Endodermal cell (in vitro differentiated cells): Measurements from ENCODE around the gene HMGCL. TPM values are rescaled to one million over a fixed set of nuclear protein-coding genes. Genes with fewer than 3 reads are reported as not detected.
"Not testable (repeated sequence)": the region's sequence is repeated elsewhere in the genome, so short reads cannot be mapped to it uniquely, and the experiment has no call there.

Experiments used
- DNase-seq: peaks from one replicate; pipeline ENCODE4 v3.0.0-alpha.2; 2017
- H3K27ac ChIP-seq: 2 replicates; pipeline ENCODE4 v1.5.1; 2013; ENCODE audit warnings: mild to moderate bottlenecking, low read depth, low read length, moderate library complexity
- H3K27me3 ChIP-seq: 2 replicates; pipeline ENCODE4 v1.6.1; 2013; ENCODE audit warnings: mild to moderate bottlenecking, low read length, moderate library complexity; ENCODE audit not compliant: insufficient read depth, control insufficient read depth, poor library complexity, severe bottlenecking
- H3K36me3 ChIP-seq: 2 replicates; pipeline ENCODE4 v1.7.0; 2013; ENCODE audit warnings: mild to moderate bottlenecking, low read length, moderate library complexity; ENCODE audit not compliant: control insufficient read depth, insufficient read depth
- H3K4me1 ChIP-seq: one replicate; pipeline ENCODE4 v1.7.0; 2013; ENCODE audit warnings: low read length; ENCODE audit not compliant: control insufficient read depth, insufficient read depth
- H3K4me3 ChIP-seq: 2 replicates; pipeline ENCODE4 v1.5.1; 2013; ENCODE audit warnings: mild to moderate bottlenecking, low read length, moderate library complexity
- H3K9ac ChIP-seq: 2 replicates; pipeline ENCODE4 v1.6.1; 2013; ENCODE audit warnings: mild to moderate bottlenecking, low read length, moderate library complexity; ENCODE audit not compliant: poor library complexity, severe bottlenecking; ENCODE audit errors: extremely low read depth
- H3K9me3 ChIP-seq: 2 replicates; pipeline ENCODE4 v1.6.1; 2013; ENCODE audit warnings: mild to moderate bottlenecking, low read length, moderate library complexity; ENCODE audit not compliant: control insufficient read depth
- H3K27ac Mint-ChIP-seq: 2 replicates; pipeline ENCODE4 v1.8.0; 2020; ENCODE audit warnings: mixed read lengths
- H3K27me3 Mint-ChIP-seq: 2 replicates; pipeline ENCODE4 v1.8.0; 2021; ENCODE audit warnings: mild to moderate bottlenecking, mixed read lengths; ENCODE audit not compliant: insufficient read depth
- H3K36me3 Mint-ChIP-seq: 2 replicates; pipeline ENCODE4 v1.8.0; 2020; ENCODE audit warnings: low read depth, mixed read lengths
- H3K4me1 Mint-ChIP-seq: 2 replicates; pipeline ENCODE4 v1.8.0; 2020; ENCODE audit warnings: mixed read lengths
- H3K4me3 Mint-ChIP-seq: 2 replicates; pipeline ENCODE4 v1.8.0; 2020; ENCODE audit warnings: mild to moderate bottlenecking, moderate library complexity, mixed read lengths
- H3K9me3 Mint-ChIP-seq: 2 replicates; pipeline ENCODE4 v1.8.0; 2020; ENCODE audit warnings: mild to moderate bottlenecking, mixed read lengths
- WGBS, 2 experiments: methylation state at CpG; one replicate each; pipeline versions ENCODE4 v1.1.5 to v1.1.7; 2013; ENCODE audit warnings: missing lambda C conversion rate in 2 of 2, mixed read lengths in 1 of 2; ENCODE audit not compliant: insufficient coverage in 1 of 2, insufficient read length in 1 of 2; 5-methylcytosine and 5-hydroxymethylcytosine counted together
- total RNA-seq, 2 donors: library from RNA; stranded (reverse); fragmentation: NEBNext Ultra II Directional in 1 of 2; extraction: Animal tissue kit (Norgen Biotek cat#: 25700) in 1 of 2; gene quantifications; 2 replicates in 1 of 2; 3 replicates in 1 of 2; pipeline ENCODE4 v1.2.1, GENCODE V29; 2021
- TF ChIP-seq, protein P1 (sequence below): fragments of 200-600 bp; sonication (generic); conservative IDR thresholded peaks from 2 replicates; pipeline ENCODE4 v1.5.0; 2021; ENCODE audit warnings: antibody characterized with exemption, mild to moderate bottlenecking

Gene HMGCL
- total RNA-seq, 2 donors from 2014 or later, result 24.0 to 41.7 TPM

DNA sequence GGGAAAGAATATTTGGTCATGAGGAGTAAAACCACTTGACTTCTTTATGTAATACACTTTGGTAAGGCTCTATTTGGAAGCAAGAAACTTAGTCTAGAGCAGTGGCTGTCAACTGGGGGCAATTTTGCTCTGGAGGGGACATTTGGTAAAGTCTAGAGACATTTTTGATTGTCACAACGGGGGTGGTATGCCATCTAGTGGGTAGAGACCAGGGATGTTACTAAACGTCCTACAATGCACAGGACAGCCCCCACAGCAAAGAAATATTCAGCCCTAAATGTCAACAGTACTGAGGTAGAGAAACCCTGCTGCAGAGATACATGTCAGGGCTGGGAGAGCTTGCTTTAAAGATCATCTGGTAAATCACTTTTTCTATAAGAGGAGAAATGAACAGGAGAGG lies 29.3 kb upstream of the HMGCL start:
- Mint-ChIP-seq H3K27me3 (no peaks in the 10 kb centered on the region), H3K36me3 (peaks cover 23% of the 10 kb centered on the region), H3K9me3 (peaks cover 20% of the 10 kb centered on the region), H3K4me3 (no peak overlapping the region), H3K27ac (no peak overlapping the region), H3K4me1 (peaks cover 11% of the 10 kb centered on the region)
- no peaks in the 10 kb centered on the region for H3K27me3 ChIP-seq
- H3K4me1 ChIP-seq, result no peaks in the 10 kb centered on the region
- no peak overlapping the region for H3K27ac ChIP-seq
- no peak overlapping the region for H3K9ac ChIP-seq
- DNase-seq, result no peak
- H3K4me3 ChIP-seq, result no peak overlapping the region
- TF ChIP-seq, protein P1, sequence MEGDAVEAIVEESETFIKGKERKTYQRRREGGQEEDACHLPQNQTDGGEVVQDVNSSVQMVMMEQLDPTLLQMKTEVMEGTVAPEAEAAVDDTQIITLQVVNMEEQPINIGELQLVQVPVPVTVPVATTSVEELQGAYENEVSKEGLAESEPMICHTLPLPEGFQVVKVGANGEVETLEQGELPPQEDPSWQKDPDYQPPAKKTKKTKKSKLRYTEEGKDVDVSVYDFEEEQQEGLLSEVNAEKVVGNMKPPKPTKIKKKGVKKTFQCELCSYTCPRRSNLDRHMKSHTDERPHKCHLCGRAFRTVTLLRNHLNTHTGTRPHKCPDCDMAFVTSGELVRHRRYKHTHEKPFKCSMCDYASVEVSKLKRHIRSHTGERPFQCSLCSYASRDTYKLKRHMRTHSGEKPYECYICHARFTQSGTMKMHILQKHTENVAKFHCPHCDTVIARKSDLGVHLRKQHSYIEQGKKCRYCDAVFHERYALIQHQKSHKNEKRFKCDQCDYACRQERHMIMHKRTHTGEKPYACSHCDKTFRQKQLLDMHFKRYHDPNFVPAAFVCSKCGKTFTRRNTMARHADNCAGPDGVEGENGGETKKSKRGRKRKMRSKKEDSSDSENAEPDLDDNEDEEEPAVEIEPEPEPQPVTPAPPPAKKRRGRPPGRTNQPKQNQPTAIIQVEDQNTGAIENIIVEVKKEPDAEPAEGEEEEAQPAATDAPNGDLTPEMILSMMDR, result peak; percentile 45
- WGBS, 2 experiments, result 50% methylated on average over 2 of the region's 2 CpGs; no CpG with 5 or more reads in 1 of the 2 experiments
- no peaks in the 10 kb centered on the region for H3K36me3 ChIP-seq
- H3K9me3 ChIP-seq, result no peaks in the 10 kb centered on the region

DNA sequence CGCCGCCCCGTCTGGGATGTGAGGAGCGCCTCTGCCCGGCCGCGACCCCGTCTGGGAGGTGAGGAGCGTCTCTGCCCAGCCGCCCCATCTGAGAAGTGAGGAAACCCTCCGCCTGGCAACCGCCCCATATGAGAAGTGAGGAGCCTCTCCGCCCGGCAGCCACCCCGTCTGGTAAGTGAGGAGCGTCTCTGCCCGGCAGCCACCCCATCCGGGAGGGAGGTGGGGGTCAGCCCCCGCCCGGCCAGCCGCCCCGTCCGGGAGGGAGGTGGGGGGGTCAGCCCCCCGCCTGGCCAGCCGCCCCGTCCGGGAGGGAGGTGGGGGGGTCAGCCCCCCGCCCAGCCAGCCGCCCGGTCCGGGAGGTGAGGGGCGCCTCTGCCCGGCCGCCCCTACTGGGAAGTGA lies 27.9 kb upstream of the HMGCL start:
- 92 to 100% methylated on average over 3 to 15 of the region's 34 CpGs for WGBS, 2 experiments

DNA sequence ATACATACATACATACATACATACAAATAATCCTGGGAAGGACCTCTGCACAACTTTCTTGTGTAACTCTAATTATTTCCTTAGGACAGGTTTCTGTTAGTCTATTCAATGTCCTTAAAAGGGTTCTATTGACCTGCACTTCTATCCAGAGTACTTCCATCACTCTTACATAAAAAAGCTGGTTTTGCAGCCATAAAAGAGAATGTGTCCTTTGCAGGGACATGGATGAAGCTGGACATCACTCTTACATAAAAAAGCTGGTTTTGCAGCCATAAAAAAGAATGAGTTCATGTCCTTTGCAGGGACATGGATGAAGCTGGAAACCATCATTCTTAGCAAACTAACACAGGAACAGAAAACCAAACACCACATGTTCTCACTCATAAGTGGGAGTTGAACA lies 26.2 kb upstream of the HMGCL start:
- not testable (repeated sequence) for H3K4me3 Mint-ChIP-seq, H3K27me3 ChIP-seq, DNase-seq, H3K27ac Mint-ChIP-seq, H3K9ac ChIP-seq, H3K27me3 Mint-ChIP-seq, H3K27ac ChIP-seq, H3K9me3 ChIP-seq, H3K36me3 ChIP-seq, H3K4me3 ChIP-seq, H3K4me1 ChIP-seq
- Mint-ChIP-seq H3K4me1 (peaks cover 11% of the 10 kb centered on the region), H3K36me3 (peaks cover 36% of the 10 kb centered on the region), H3K9me3 (peaks cover 42% of the 10 kb centered on the region)

More for the DNA sequence above, 27.9 kb upstream of the HMGCL start:
- H3K9me3 ChIP-seq, H3K27ac ChIP-seq, DNase-seq, H3K27ac Mint-ChIP-seq, H3K4me1 ChIP-seq, H3K27me3 ChIP-seq, H3K4me3 Mint-ChIP-seq, H3K9ac ChIP-seq, H3K27me3 Mint-ChIP-seq, H3K36me3 ChIP-seq, H3K4me3 ChIP-seq: not testable (repeated sequence)
- peaks cover 11% of the 10 kb centered on the region for H3K4me1 Mint-ChIP-seq
- peaks cover 31% of the 10 kb centered on the region for H3K36me3 Mint-ChIP-seq
- H3K9me3 Mint-ChIP-seq, result peaks cover 28% of the 10 kb centered on the region

DNA sequence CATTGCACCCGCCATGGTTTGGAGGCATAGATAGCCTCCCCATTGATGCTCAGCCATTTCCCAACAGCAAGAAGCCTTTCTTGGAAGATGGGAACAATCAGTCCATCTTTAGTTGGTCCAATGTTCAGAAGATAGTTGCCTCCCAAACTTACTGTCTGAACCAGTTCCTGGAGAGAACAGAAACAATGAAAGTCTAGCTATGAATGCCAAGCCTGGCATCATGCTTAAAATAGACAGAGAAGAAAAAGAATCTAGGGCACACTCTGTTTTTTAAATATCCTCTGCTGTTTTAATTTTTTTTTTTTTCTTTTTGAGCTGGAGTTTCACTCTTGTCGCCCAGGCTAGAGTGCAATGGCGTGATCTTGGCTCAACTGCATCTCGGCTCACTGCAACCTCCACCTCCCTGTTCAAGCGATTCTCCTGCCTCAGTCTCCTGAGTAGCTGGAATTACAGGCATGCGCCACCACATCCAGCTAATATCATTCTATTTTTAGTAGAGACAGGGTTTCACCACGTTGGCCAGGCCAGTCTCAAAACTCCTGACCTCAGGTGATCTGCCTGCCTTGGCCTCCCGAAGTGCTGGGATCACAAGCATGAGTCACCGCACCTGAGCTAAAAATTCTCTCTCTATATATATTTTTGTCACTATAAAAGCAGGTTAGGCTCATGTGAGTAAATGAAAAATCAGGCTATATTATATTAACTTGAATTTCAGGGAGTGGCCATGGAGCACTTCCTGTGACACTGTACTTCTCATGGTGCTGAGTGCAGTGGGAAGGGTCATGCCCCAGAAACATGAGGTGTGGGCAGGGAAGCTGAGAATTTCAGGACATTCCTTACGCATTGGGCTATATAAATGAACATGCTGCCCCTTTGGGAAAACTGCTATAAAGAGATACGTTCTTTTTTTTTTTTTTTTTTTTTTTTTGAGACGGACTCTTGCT lies 23.7 kb upstream of the HMGCL start:
- H3K9me3 Mint-ChIP-seq, result peaks cover 37% of the 10 kb centered on the region
- no peak overlapping the region for H3K9ac ChIP-seq
- no peak overlapping the region for H3K27ac Mint-ChIP-seq
- 89 to 90% methylated on average over 7 to 12 of the region's 12 CpGs for WGBS, 2 experiments
- no peak for DNase-seq
- TF ChIP-seq, protein P1, result no peak
- H3K27ac ChIP-seq, result no peak overlapping the region
- H3K4me3 ChIP-seq, result no peak overlapping the region
- H3K4me1 ChIP-seq, result no peaks in the 10 kb centered on the region
- H3K9me3 ChIP-seq, result peaks cover 8% of the 10 kb centered on the region
- peaks cover 7% of the 10 kb centered on the region for H3K36me3 ChIP-seq
- no peaks in the 10 kb centered on the region for H3K27me3 Mint-ChIP-seq
- H3K27me3 ChIP-seq, result no peaks in the 10 kb centered on the region
- H3K4me1 Mint-ChIP-seq, result no peaks in the 10 kb centered on the region
- no peak overlapping the region for H3K4me3 Mint-ChIP-seq
- H3K36me3 Mint-ChIP-seq, result peaks cover 37% of the 10 kb centered on the region

DNA sequence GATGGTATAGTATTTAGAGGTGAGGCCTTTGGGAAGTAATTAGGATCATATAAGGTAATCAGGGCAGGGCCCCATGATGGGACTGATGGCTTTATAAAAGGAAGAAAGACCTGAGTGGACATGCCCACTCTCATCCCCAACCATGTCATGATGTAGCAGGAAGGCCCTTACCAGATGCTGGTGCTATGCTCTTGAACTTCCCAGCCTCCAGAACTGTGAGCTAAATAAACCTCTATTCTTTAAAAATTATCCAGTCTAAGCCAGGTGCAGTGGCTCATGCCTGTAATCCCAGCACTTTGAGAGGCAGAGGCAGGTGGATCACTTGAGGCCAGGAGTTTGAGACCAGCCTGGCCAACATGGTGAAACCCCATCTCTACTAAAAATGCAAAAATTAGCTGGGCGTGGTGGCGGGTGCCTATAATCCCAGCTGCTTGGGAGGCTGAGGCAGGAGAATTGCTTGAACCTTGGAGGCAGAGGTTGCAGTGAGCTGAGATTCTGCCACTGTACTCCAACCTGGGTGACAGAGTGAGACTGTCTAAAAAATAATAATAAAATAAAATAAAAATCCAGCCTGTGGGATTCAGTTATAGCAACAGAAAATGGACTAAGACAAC lies 22.4 kb upstream of the HMGCL start:
- not testable (repeated sequence) for DNase-seq, H3K27me3 Mint-ChIP-seq, H3K27ac ChIP-seq, H3K9me3 ChIP-seq, H3K4me3 Mint-ChIP-seq, H3K36me3 ChIP-seq, H3K27me3 ChIP-seq, H3K9ac ChIP-seq, H3K27ac Mint-ChIP-seq, H3K4me1 Mint-ChIP-seq, H3K4me3 ChIP-seq, H3K4me1 ChIP-seq
- 93% methylated on average over 2 of the region's 2 CpGs; no CpG with 5 or more reads in 1 of the 2 experiments for WGBS, 2 experiments
- H3K9me3 Mint-ChIP-seq, result peaks cover 32% of the 10 kb centered on the region
- peaks cover 35% of the 10 kb centered on the region for H3K36me3 Mint-ChIP-seq
